GM19397 (cell line): ENCODE measurements around the gene AKR1C8.
"Not testable (repeated sequence)": the region's sequence is repeated elsewhere in the genome, so short reads cannot be mapped to it uniquely, and the experiment has no call there.

Source experiments
- ATAC-seq: cut with Tn5 transposase; IDR thresholded peaks from one replicate; pipeline ENCODE4 v1.9.1; 2021; ENCODE audit warnings: mild to moderate bottlenecking, moderate library complexity; ENCODE audit not compliant: unreplicated experiment

Gene AKR1C8

DNA sequence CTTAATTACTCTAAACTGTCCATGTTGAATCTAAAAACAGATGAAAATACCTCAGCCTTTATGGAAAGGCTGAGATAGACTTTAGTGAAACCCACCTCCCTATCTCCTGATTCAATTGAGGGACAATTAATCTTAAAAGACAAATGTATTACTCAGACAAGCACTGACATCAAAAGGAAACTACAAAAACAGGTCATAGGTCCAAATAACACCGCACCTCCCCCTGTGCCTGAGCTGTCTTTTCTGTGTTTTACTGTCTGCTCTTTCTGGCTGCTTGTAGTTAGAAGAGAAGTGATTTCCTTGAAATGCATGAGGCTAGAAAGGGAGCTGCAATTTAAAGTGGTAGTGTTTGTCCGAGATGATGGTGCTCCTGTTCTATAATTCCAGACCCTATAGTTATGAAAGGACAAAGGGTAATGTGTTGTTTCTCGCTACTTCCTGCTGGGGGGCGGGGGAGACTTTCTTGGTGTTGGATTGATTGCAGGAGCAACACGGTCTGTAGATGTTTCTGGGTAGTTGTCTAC is 16.0 kb downstream of the AKR1C8 start:
- ATAC-seq, result no peak

GRCh38 chr10:5165738-5166137 is 19.2 kb downstream of the AKR1C8 start:
- ATAC-seq, result no peak

- no peak for ATAC-seq
Observed at GRCh38 chr10:5163487-5163886, 21.5 kb downstream of the AKR1C8 start.

DNA sequence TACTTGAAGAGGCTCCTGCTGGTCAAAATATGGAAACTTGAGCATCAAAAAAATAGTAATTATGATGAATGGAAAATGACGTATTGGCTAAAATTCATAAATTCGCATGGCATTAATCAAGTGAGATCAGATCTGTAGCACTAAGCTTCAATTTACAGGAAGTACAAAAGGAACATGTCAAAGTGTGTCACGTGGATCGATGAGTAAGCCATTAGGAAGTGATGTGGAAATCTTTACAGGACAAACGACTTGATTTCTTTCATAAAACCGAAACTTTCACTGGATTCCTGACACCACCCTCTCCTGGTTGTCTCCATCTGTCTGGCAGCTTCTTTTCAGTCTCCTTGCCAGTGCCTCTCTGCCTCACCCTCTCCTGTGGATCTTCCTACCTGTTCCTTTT is 25.8 kb downstream of the AKR1C8 start:
- no peak for ATAC-seq

DNA sequence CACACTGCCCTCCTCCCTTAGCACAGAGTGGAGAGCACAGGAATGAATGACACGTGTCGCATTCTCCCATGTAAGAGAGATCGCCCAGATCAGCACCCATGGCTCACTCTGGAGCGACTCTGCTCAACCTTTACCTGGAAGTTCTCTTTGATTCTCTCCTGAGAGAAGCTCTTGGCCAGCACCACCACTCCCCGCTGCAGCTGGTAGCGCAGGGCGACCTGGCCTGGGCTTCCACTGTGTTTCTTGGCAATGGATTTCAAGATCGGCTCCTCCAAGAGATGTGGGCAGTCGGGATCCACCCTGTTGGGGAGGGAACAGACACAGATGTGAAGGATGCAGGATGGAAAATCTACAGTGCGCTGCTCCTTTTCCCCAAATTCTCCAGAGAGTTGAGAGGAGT is 27.4 kb downstream of the AKR1C8 start:
- ATAC-seq, result no peak

GRCh38 chr10:5155951-5156350 is 29.0 kb downstream of the AKR1C8 start:
- no peak for ATAC-seq

DNA sequence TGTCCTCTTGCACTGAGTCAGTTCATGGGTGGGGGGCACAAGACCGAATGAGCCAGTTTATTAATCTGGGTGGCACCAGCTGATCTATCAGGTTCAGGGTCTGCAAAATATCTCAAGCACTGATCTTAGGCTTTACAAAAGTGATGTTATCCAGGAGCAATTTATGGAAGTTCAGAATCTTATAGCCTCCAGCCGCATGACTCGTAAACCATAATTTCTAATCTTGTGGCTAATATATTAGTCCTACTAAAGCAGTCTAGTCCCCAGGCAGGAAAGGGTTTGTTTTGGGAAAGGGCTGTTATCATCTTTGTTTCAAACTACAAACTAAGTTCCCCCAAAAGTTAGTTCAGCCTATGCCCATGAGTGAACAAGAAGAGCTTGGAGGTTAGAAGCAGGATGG is 33.9 kb downstream of the AKR1C8 start:
- no peak for ATAC-seq

DNA sequence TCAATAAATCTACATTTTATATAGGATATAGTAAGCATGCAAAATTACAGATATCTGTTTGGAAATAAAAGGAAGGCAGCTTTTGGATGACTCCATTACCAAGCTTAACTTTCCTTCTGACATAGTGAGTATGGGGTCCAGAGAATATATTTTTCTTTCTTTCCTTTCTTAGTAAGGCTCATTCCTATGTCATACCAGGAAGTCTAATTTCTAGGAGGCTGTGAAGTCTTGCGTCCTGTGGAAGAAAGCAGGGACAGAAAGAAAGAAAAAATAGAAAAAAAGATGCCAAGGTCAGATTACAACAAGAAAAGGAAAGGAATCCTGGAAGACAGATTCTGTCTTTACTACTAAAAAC is 36.3 kb downstream of the AKR1C8 start:
- no peak for ATAC-seq

DNA sequence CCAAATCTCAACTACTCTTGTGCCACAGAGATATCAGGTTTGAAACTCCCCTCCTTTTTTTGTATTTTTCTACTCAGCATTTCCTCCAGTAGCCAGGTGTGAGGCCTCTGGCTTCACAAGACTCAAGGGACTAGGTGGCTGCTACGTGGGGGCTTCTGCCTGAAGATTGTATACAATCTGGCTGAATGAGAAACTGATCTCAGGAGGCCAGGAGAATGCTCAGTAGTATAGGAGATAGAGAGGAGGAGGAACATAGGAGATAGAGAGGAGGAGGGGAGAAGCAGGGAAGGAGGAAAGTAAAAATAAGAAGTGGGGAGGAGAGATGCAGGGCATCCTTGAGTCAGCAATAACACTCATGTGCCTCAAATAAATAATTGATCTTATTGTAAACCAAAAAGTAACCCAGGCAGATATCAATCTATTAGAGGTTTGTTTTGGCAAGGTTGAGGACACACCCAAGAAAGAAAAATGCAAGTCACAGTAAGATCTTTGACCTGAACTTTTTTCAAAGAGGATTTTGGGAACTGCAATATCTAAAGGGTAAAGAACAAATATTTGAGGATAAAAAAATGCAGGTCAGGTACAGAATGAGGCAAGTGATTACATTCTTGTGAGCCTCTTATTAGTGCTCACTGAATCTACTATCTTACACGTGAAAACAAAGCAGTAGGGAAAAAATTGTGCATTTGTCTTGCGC is 36.8 kb downstream of the AKR1C8 start:
- no peak for ATAC-seq

DNA sequence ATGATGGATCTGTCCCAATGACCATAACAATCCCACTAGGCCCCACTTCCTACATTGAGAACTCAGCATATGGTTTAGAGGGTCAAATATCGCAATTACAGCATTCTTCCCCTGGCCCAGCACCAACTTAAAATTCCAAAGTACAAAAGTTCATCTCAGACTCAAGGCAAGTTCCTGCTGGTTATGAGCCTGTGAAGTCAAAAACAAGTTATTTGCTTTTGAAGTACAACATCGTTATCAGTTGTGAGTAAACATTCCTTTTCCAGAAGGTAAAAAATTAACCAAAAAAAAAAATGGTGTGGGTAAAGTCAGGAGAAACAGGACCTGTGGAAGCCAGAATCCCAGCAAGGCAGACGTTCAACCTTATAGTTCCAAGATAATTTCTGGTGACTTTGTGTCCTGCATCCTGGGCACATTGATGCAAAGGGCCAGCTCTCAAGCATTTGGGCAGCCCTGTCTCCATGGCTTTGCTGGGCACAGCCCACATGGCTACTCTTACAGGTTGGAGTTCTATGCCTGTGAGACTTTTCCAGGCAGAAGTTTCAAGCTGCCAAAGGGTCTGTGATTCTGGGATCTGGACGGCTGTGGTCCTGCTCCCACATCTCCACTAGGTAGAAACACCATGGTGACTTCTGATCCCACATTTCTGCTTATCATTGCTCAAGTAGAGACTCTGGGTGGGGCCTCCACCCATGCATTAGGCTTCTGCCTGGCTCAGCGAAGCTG is 37.5 kb downstream of the AKR1C8 start:
- ATAC-seq, result no peak

- no peak for ATAC-seq
Observed at GRCh38 chr10:5146920-5147254, 38.1 kb downstream of the AKR1C8 start.

DNA sequence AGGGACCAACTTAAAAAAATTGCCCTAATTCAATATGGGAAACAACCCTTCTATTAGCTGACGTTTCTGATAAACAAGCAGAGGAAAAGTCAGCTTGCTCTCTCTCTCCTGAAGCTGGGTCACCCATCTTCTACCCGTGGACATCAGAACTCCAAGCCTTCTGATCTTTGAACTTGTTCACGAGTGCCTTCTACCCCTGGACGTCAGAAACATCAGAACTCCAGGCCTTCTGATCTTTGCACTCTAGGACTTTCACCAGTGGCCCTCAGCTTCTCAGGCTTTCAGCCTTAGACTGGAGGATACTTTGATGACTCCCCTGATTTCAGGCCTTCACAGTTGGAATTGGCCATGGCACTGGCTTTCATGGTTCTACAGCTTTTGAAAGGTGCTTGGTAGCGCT is 41.8 kb downstream of the AKR1C8 start:
- no peak for ATAC-seq

DNA sequence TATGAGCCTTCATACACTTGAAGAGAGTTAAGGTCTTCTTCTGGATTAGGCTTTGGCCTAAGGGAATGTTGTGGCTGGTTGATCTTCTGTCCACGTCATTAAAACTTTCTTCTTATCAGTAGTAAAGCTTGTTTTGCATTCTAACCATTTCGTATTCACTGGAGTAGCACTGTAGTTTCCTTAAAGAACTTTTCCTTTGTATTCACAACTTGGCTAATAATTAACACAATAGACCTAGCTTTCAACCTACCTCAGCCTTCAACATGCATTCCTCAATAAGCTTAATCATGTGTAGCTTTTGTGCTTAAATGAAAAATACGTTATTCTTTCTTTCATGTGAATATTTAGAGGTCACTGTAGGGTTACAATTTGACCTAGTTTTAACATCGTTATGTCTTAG is 42.8 kb downstream of the AKR1C8 start:
- no peak for ATAC-seq

GRCh38 chr10:5137699-5138098 is 47.3 kb downstream of the AKR1C8 start:
- not testable (repeated sequence) for ATAC-seq

- no peak for ATAC-seq
Observed at GRCh38 chr10:5136468-5137087, 48.4 kb downstream of the AKR1C8 start.

DNA sequence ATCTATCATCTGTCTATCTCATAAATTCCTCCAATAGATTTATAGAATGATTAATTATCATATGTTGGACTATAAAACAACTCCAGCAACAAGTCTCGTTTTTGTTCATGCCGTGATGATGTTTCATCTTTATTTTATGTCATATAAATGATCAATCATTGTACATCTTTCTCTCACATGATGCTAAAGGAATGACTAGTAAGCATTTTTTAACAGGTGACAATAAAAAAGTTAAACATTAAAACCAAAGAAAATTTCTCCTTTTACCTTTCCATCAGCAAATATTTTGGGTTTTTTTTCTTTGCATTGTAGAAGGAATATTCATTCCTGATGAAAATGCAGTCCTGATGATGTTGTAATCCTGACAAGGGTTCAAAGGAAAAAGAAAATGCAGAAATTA is 49.4 kb downstream of the AKR1C8 start:
- ATAC-seq, result no peak

DNA sequence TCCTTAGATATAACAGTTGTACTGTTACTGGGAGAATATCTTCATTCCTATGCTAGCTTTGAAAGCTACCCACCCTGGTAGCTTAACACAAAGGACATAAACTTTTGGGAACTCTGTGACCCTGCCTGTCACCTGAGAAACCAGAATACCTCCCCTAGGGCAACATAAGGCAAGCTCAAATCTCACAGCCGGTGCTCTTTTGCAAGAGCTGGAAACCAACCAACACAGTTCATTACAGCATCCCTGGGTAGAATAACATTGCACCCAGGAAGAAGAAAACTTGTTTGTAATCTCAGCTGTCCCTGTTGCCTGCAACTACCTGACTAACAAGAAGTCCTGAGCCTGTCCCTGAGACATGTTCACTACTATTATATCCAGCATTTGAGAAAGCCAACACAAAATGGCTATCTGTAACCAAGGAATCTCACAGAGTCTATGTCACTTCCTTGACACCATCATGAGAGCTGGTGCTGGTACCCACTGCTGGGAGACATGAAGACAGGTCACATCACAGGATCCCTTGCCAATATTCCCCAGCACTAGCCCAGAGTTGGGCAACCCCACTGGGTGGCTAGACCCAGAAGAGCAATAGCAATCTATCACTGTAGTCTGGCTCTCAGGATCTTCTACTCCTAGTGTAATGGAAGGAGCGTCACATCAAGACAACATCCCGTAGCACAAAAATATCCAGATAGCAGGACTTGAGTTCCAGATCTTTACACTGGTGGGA is 59.5 kb downstream of the AKR1C8 start:
- no peak for ATAC-seq

DNA sequence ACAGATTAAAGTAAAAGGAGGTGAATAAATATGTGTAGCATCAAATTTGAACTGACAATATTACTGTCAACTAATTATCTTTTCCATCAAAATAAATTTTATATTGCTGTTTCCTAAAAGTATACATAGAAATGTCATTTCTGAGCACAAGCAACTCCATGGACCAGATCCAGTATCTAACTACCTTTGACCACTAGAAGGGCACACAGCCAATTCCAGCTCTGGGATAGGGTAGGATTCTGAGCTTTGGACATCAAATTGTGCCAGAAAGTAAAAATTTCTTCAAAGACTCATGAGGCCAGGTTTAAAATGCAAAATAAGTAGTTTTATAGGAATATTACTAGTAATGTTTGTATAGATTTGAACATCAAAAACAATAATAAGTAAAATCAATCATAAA is 61.1 kb downstream of the AKR1C8 start:
- ATAC-seq, result no peak

DNA sequence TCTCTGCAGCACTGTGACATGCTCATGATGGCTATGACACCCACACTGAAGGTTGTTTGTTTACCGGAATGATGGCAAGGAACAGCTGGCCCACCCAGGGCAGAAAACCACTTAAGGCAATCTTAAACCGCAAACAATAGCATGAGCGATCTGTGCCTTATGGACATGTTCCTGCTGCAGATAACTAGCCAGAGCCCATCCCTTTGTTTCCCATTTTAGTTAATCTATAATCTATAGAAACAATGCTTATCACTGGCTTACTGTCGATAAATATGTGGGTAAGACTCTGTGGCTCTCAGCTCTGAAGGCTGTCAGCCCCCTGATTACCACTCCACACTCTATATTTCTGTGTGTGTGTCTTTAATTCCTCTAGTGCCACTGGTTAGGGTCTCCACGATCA is 65.0 kb downstream of the AKR1C8 start:
- ATAC-seq, result not testable (repeated sequence)

GRCh38 chr10:5117026-5117425 is 67.9 kb downstream of the AKR1C8 start:
- no peak for ATAC-seq

DNA sequence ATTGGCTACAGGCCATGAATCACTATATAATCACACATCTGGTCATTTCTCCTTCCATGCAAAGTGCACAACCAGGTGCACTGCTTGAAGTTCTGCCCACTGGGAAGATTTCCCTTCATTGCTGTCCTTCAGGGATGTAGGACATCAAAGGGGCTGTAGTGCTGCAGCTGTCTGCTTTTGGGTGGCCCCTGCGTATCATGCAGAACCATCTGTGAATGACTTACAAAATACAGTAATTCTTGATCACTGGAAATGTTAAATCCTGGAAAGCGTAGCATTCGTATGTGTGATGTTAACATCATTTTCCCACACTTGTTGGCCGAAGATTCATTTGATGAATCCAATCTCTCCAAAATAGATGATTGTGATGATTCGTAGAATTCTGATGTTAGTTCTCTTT is 68.3 kb downstream of the AKR1C8 start:
- ATAC-seq, result no peak

DNA sequence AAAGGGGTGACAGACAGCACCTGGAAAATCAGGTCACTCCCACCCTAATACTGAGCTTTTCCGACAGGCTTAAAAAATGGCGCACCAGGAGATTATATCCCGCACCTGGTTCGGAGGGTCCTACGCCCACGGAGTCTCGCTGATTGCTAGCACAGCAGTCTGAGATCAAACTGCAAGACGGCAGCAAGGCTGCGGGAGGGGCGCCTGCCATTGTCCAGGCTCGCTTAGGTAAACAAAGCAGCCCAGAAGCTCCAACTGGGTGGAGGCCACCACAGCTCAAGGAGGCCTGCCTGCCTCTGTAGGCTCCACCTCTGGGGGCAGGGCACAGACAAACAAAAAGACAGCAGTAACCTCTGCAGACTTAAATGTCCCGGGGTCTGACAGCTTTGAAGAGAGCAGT is 75.1 kb downstream of the AKR1C8 start:
- ATAC-seq, result not testable (repeated sequence)
